SHP77 treated with DMSO at 0.1 percent for 48 hours (cell line): ENCODE data around the gene FAM131C.
A peak's percentile ranks its signal among the peaks of the same experiment; 100 is the strongest.
"Not testable (repeated sequence)": the region's sequence is repeated elsewhere in the genome, so short reads cannot be mapped to it uniquely, and the experiment has no call there.

Experiments
- DNase-seq: peaks from one replicate; lab custom pipeline; 2025; lab: John Stamatoyannopoulos, UW

FAM131C gene

GRCh38 chr1:16033103-16033632 lies 40.3 kb downstream of the FAM131C start:
- not testable (repeated sequence) for DNase-seq

DNA sequence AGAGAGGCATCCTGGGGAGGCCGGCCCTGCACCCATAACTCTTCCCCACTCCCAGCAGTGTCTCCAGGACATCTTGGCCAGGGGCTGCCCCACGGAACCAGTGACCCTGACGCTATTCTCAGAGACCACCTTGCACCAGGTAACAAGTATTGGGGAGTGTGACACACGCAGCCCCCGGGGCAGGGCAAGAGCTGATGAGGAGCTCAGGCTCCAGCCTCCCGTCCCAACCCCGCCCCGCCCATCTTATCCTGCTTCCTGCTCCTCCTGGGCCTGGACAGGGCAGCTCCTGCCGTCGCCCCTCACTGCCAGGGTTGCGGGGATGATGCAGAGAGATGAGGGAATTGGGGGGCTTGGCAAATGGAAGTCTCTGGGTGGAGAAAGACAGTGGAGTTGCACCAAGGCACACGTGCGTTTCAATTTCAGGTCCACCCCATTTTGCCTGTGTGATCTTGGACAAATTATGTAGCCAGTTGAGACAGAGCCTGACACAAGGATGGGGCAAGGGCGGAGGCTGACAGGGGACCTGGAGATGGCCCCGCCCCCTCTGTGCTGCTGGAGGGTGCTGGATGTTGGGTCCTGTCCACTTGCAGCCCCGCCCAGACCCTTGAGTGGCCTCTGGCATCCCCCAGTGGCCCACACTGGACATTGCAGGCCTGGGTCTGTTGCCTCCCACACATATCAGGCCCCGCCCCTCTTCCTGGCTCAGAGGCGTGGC lies 40.9 kb downstream of the FAM131C start:
- DNase-seq, result peak; percentile 33

DNA sequence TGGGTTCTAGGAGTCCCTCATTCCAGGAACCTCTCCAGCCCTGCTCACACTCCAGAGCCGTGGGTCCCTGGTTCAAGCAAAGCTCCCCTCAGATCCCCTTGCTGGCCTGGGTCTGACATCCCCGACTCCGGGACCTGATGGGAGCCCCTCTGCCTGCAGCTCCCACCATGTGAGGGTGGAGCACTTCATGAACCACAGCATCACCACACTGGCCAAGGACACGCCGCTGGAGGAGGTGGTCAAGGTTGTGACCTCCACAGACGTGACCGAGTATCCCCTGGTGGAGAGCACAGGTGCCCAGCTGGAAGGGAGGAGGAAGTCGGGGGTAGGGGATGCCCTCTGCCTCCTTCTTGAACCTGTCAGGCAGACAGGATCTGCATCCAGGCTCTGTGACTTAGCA lies 41.9 kb downstream of the FAM131C start:
- DNase-seq, result no peak

GRCh38 chr1:16029288-16029687 lies 44.2 kb downstream of the FAM131C start:
- DNase-seq, result no peak

- not testable (repeated sequence) for DNase-seq
Observed at GRCh38 chr1:16029003-16029268, 44.5 kb downstream of the FAM131C start.

GRCh38 chr1:16028237-16029002 lies 45.0 kb downstream of the FAM131C start:
- no peak for DNase-seq

- DNase-seq, result no peak
Observed at GRCh38 chr1:16026723-16027484, 46.5 kb downstream of the FAM131C start.

GRCh38 chr1:16026302-16026701 lies 47.1 kb downstream of the FAM131C start:
- DNase-seq, result not testable (repeated sequence)

DNA sequence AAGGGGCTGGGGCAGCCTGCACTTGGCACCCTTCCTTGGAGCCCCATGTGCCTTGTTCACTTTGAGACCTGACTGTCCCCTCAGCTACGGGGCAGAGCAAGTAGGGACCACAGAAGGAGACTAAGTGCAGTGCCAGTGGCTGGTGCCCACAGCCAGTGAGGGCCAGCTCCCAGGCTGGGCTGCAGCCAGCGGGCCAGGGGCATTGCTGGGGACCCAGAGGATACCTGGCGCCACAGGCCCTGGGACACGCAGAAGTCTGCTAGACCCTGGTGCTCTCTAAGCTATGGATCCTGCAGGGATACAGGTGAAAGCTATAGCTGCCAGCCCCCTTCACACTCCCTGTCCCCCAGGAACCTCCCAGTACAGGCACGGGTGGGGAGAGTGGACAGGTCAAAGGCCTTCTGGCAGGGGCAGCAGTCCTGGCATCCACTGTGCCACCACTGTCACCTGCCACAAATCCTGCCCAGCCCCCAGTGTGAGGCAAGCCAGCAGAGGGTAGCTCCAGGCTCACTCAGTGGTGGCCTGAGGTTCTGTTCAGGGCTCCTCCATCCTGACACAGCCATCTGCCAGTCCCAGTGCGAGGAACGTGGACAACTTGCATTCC lies 50.3 kb downstream of the FAM131C start:
- no peak for DNase-seq

DNA sequence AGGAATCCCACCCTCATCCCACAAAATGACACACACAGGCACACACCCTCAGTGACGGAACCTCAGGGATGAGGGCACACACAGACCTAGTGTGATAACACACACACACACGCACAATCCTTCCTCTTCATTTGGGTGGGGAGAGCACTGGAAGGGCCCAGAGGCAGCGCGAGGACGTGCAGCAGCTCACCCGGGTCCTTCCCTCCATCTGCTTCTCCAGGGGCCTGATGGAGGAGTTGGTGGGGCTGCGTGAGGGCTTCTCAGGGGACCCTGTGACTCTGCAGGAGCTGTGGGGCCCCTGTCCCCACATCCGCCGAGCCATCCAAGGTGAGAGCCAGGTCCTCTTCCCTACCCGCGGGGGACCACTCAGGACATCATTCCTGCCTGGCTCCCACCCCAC lies 51.1 kb downstream of the FAM131C start:
- DNase-seq, result no peak

DNA sequence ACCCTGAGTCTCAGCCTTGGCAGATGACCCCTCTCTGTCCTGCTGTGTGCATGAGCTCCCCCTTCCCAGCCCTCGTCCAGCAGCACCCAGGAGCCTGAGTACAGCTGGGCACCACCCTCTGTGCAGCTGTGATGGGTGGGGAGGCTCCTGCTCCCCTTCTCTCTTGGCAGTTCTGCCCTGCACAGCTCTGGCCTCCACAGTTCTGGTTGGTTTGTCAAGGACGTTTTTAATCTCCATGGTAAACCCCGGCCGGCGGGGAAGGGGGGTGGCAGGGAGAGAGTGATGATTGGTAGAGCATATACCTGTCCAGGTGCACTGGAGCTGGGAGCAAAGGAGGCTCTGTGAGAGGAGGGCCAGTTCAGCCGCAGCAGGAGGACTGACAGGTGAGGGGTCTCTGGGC lies 51.8 kb downstream of the FAM131C start, which contains the start of gene CLCNKA:
TSS of gene CLCNKA (plus strand) at position 356 of the 400 bp plus-strand sequence. CDS start 584 bp downstream, outside the sequence.
- DNase-seq, result no peak

DNA sequence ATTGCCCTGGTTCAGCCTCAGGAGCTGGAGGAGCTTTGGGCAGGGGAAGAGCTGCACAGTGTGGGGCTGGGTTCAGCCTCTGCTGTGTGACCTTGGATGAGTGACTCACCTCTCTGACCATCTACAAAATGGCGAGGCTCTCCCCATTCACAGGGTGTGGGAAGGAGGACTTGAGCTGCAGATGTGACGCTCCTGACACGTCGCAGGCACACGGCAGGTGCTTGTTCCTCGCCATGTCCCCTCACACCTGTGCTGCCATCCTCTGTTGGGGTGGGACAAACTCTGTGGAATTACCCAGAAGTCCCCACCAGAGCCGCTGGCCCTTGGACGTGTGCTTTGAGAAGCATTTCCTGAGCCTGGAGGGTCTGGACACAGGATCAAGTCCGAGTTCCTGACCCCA lies 52.6 kb downstream of the FAM131C start:
- not testable (repeated sequence) for DNase-seq

- no peak for DNase-seq
Observed at GRCh38 chr1:16020325-16020724, 53.1 kb downstream of the FAM131C start.

GRCh38 chr1:16019644-16020277 lies 53.7 kb downstream of the FAM131C start:
- DNase-seq, result no peak

- DNase-seq, result no peak
Observed at GRCh38 chr1:16018749-16019643, 54.5 kb downstream of the FAM131C start.

- no peak for DNase-seq
Observed at GRCh38 chr1:16018308-16018707, 55.1 kb downstream of the FAM131C start.

- DNase-seq, result no peak
Observed at GRCh38 chr1:16017461-16018303, 55.8 kb downstream of the FAM131C start, which contains the start of gene HSPB7. Gene HSPB7 (minus strand): TSS chr1:16018043. CDS start chr1:16017963, 80 bp downstream.

GRCh38 chr1:16017076-16017460 lies 56.4 kb downstream of the FAM131C start:
- DNase-seq, result no peak
